ENCODE results near the gene FANCC.
"Not testable (repeated sequence)": the region's sequence is repeated elsewhere in the genome, so short reads cannot be mapped to it uniquely, and the experiment has no call there.

Gene FANCC

GRCh38 chr9:95277509-95277908 is 40.0 kb downstream of the FANCC start:
- no peak for DNase-seq

GRCh38 chr9:95276395-95276954 is 41.0 kb downstream of the FANCC start:
- no peak for DNase-seq

GRCh38 chr9:95274160-95274559 is 43.3 kb downstream of the FANCC start:
- DNase-seq: not testable (repeated sequence)

GRCh38 chr9:95273369-95274022 is 44.0 kb downstream of the FANCC start:
- no peak for DNase-seq

GRCh38 chr9:95272830-95273229 is 44.7 kb downstream of the FANCC start:
- no peak for DNase-seq

GRCh38 chr9:95270790-95271189 is 46.7 kb downstream of the FANCC start:
- no peak for DNase-seq

- peak; percentile 56 for DNase-seq
These were observed 47.4 kb downstream of the FANCC start for GRCh38 chr9:95269803-95270773.

GRCh38 chr9:95268681-95269080 is 48.8 kb downstream of the FANCC start:
- peak; percentile 38 for DNase-seq

- DNase-seq: no peak
These were observed 50.9 kb downstream of the FANCC start for GRCh38 chr9:95266649-95267048.

GRCh38 chr9:95265960-95266359 is 51.5 kb downstream of the FANCC start:
- DNase-seq: no peak

- no peak for DNase-seq
These were observed 52.4 kb downstream of the FANCC start for GRCh38 chr9:95264954-95265615.

GRCh38 chr9:95261890-95262289 is 55.6 kb downstream of the FANCC start:
- DNase-seq: no peak

GRCh38 chr9:95250462-95251221 is 66.9 kb downstream of the FANCC start:
- peak; percentile 42 for DNase-seq

GRCh38 chr9:95249986-95250385 is 67.5 kb downstream of the FANCC start:
- no peak for DNase-seq

- DNase-seq: no peak
These were observed 71.0 kb downstream of the FANCC start for GRCh38 chr9:95246547-95246946.

GRCh38 chr9:95242613-95243012 is 74.9 kb downstream of the FANCC start:
- DNase-seq: no peak

GRCh38 chr9:95239071-95239470 is 78.4 kb downstream of the FANCC start:
- no peak for DNase-seq

GRCh38 chr9:95237336-95237735 is 80.2 kb downstream of the FANCC start:
- DNase-seq: no peak

GRCh38 chr9:95230046-95230445 is 87.5 kb downstream of the FANCC start:
- DNase-seq: no peak

GRCh38 chr9:95229230-95229915 is 88.1 kb downstream of the FANCC start:
- DNase-seq: no peak

GRCh38 chr9:95226921-95227320 is 90.6 kb downstream of the FANCC start:
- DNase-seq: no peak

GRCh38 chr9:95225726-95226106 is 91.8 kb downstream of the FANCC start:
- no peak for DNase-seq

Data from retina (tissue), 1 donor.